ENCODE results near the gene SMAD9. TPM values are rescaled to one million over a fixed set of nuclear protein-coding genes. Genes with fewer than 3 reads are reported as not detected.
A peak's percentile ranks its signal among the peaks of the same experiment; 100 is the strongest.

The SMAD9 gene
- total and polyA plus RNA-seq, 9 of the 15 experiments (the other 6 are each of a cell fraction or from before 2014, with no cell fraction given) = 0.02 to 0.08 (median 0.03) TPM; not detected in 4

GRCh38 chr13:36862002-36862685 is 57.9 kb downstream of the SMAD9 start (continued):
- TF ChIP-seq IRF2 (CRISPR knock-in tag; IDR thresholded peaks at IDR 0.05) = no peak
- TF ChIP-seq ZNF740 (CRISPR knock-in tag; IDR thresholded peaks at IDR 0.05) = no peak
- peak in 1 of 2 experiments; percentile 74; a peak in 1 of 4 replicates for TF ChIP-seq ZNF740 (tag; IDR thresholded peaks at IDR 0.05)
- TF ChIP-seq GMEB1 (CRISPR knock-in tag; IDR thresholded peaks at IDR 0.05) = no peak
- TF ChIP-seq NFATC3 (IDR thresholded peaks at IDR 0.05) = no peak
- TF ChIP-seq PML (IDR thresholded peaks at IDR 0.05; ENCODE audit: low read length) = no peak
- peak; percentile 87; the same call in 1 of the 2 replicates for TF ChIP-seq HDAC8 (tag; IDR thresholded peaks at IDR 0.05)
- TF ChIP-seq ZNF239 (CRISPR knock-in tag; IDR thresholded peaks at IDR 0.05) = peak; percentile 35; the same call in 1 of the 2 replicates
- no peak for TF ChIP-seq ZNF75A (CRISPR knock-in tag; IDR thresholded peaks at IDR 0.05)
- no peak for TF ChIP-seq GATA2 (CRISPR knock-in tag; IDR thresholded peaks at IDR 0.05)
- no peak for TF ChIP-seq KDM5B (IDR thresholded peaks at IDR 0.05; ENCODE audit: insufficient replicate concordance, low read depth, low read length)
- no peak for TF ChIP-seq ZNF609 (CRISPR knock-in tag; IDR thresholded peaks at IDR 0.05; ENCODE audit: borderline replicate concordance)
- TF ChIP-seq ZNF778 (CRISPR knock-in tag; IDR thresholded peaks at IDR 0.05) = no peak
- 0 out of 2 replicates have a peak, but pooled peaks have one; percentile 31 for TF ChIP-seq ZBTB17 (CRISPR knock-in tag; IDR thresholded peaks at IDR 0.05)
- peak; percentile 40; the same call in 1 of the 2 replicates for TF ChIP-seq ZNF584 (CRISPR knock-in tag; IDR thresholded peaks at IDR 0.05; ENCODE audit: low read depth)
- TF ChIP-seq RAD21 (CRISPR knock-in tag; conservative IDR thresholded peaks at IDR 0.05 in 1 of 2, IDR thresholded peaks at IDR 0.05 in 1 of 2) = no peak
- TF ChIP-seq DDX20 (tag; IDR thresholded peaks at IDR 0.05; ENCODE audit: low read depth) = peak; percentile 39; the same call in 1 of the 2 replicates
- peak; percentile 59; the same call in 1 of the 2 replicates for TF ChIP-seq ZNF134 (CRISPR knock-in tag; conservative IDR thresholded peaks at IDR 0.05)
- TF ChIP-seq STAT5B (CRISPR knock-in tag; IDR thresholded peaks at IDR 0.05) = no peak
- no peak for TF ChIP-seq NR4A1 (CRISPR knock-in tag; IDR thresholded peaks at IDR 0.05)
- peak; percentile 73 for TF ChIP-seq NR4A1 (tag; IDR thresholded peaks at IDR 0.05)

Data from K562 (cell line).